Endothelial cell of umbilical vein (primary cell): Measurements from ENCODE around the gene EIF1AD. TPM values are rescaled to one million over a fixed set of nuclear protein-coding genes. Genes with fewer than 3 reads are reported as not detected.

Experiments
- BruUV-seq: library from RNA; stranded (reverse); fragments of 400-500 nt; replicated peaks from 2 replicates; lab custom pipeline; 2021; lab: Mats Ljungman, UMichigan
- CTCF ChIA-PET: fragments of 300-600, 350-600 bp; sonication (Branson Sonifier 250); formaldehyde crosslinking; loops from one replicate; lab custom pipeline; 2021; ENCODE audit warnings: antibody characterized with exemption, inconsistent platforms; lab: Charles Lee
- POLR2A ChIA-PET: fragments of 300-600, 350-600 bp; sonication (Branson Sonifier 250); formaldehyde crosslinking; loops from one replicate; lab custom pipeline; 2021; ENCODE audit warnings: antibody characterized with exemption, inconsistent platforms; lab: Charles Lee
- DNase-seq: peaks from one replicate; pipeline ENCODE4 v3.0.0-alpha.2; 2011; ENCODE audit warnings: low read depth, low spot score
- FAIRE-seq: peaks from 2 replicates; lab custom pipeline; 2011; peaks lifted over from hg19 to GRCh38; lab: Jason Lieb, UNC
- H2AFZ ChIP-seq: 2 replicates; pipeline ENCODE4 v1.6.0; 2012; ENCODE audit warnings: low read depth, low read length, control low read depth, inconsistent platforms
- H3K27ac ChIP-seq: 2 replicates; pipeline ENCODE4 v1.5.1; 2011; ENCODE audit warnings: low read depth, mild to moderate bottlenecking, control low read depth, low read length, moderate library complexity; ENCODE audit not compliant: insufficient read depth
- H3K27me3 ChIP-seq, 2 experiments: 2 replicates each; pipeline versions ENCODE4 v1.6.0 to v1.6.1; 2011; ENCODE audit warnings: low read length in 2 of 2, mixed read lengths in 1 of 2; ENCODE audit not compliant: control insufficient read depth in 2 of 2, insufficient read depth in 2 of 2
- H3K36me3 ChIP-seq, 2 experiments: 2 replicates in 1 of 2; 3 replicates in 1 of 2; pipeline ENCODE4 v1.5.1; 2011; ENCODE audit warnings: low read length in 2 of 2, mild to moderate bottlenecking in 1 of 2, moderate library complexity in 1 of 2; ENCODE audit not compliant: control insufficient read depth in 2 of 2, insufficient read depth in 2 of 2; ENCODE audit errors: extremely low read depth in 1 of 2
- H3K4me1 ChIP-seq: 3 replicates; pipeline ENCODE4 v1.5.1; 2011; ENCODE audit warnings: mild to moderate bottlenecking, low read length; ENCODE audit not compliant: control insufficient read depth, insufficient read depth; ENCODE audit errors: extremely low read depth
- H3K4me2 ChIP-seq: 2 replicates; pipeline ENCODE4 v1.6.1; 2011; ENCODE audit warnings: low read length, control low read depth, mixed read lengths; ENCODE audit not compliant: insufficient read depth
- H3K4me3 ChIP-seq, 3 experiments: fragments of 200-600 bp in 1 of 3; sonication (generic), shearing (Covaris generic) in 1 of 3; replicated peaks in 1 of 3; 2 replicates each; pipeline ENCODE4 v1.5.1; 2011 to 2016; ENCODE audit warnings: control low read depth in 3 of 3, low read length in 3 of 3, mild to moderate bottlenecking in 2 of 3, inconsistent platforms in 1 of 3, low read depth in 1 of 3, moderate library complexity in 1 of 3; ENCODE audit not compliant: insufficient read depth in 1 of 3
- H3K79me2 ChIP-seq: 2 replicates; pipeline ENCODE4 v1.6.0; 2012; ENCODE audit warnings: low read length, inconsistent platforms; ENCODE audit not compliant: control insufficient read depth, insufficient read depth
- H3K9ac ChIP-seq: replicated peaks from 2 replicates; pipeline ENCODE3; 2011; ENCODE audit warnings: low read length, control low read depth; ENCODE audit not compliant: insufficient read depth; ENCODE audit errors: extremely low read depth
- H3K9me1 ChIP-seq: replicated peaks from 3 replicates; pipeline ENCODE4 v1.6.0; 2011; ENCODE audit warnings: mild to moderate bottlenecking, low read length; ENCODE audit not compliant: control insufficient read depth, insufficient read depth; ENCODE audit errors: extremely low read depth
- H3K9me3 ChIP-seq: replicated peaks from 2 replicates; pipeline ENCODE4 v1.5.1; 2012; ENCODE audit warnings: low read length, inconsistent platforms; ENCODE audit not compliant: control insufficient read depth, insufficient read depth
- H4K20me1 ChIP-seq: replicated peaks from 2 replicates; pipeline ENCODE3; 2011; ENCODE audit warnings: mild to moderate bottlenecking, low read length; ENCODE audit not compliant: control insufficient read depth, insufficient read depth; ENCODE audit errors: extremely low read depth
- CTCF ChIP-seq, 2 donors: IDR thresholded peaks; 1 replicate in 1 of 2; 2 replicates in 1 of 2; pipeline ENCODE4 v1.5.1; 2011; ENCODE audit warnings: low read length in 2 of 2, mild to moderate bottlenecking in 2 of 2, moderate library complexity in 2 of 2, control low read depth in 1 of 2, inconsistent platforms in 1 of 2, low read depth in 1 of 2; ENCODE audit not compliant: insufficient read depth in 1 of 2; ENCODE audit errors: extremely low read depth in 1 of 2
- EZH2 ChIP-seq: IDR thresholded peaks from 2 replicates; pipeline ENCODE4 v1.6.1; 2012; ENCODE audit warnings: borderline replicate concordance, low read depth, mild to moderate bottlenecking, moderate library complexity, low read length, inconsistent platforms; ENCODE audit not compliant: severe bottlenecking
- FOS ChIP-seq: IDR thresholded peaks from 2 replicates; pipeline ENCODE4 v1.6.1; 2011; ENCODE audit warnings: mild to moderate bottlenecking, low read length, moderate library complexity, borderline replicate concordance; ENCODE audit not compliant: insufficient read depth
- GATA2 ChIP-seq: IDR thresholded peaks from 2 replicates; pipeline ENCODE4 v1.7.0; 2011; ENCODE audit warnings: low read depth, mild to moderate bottlenecking, moderate library complexity, mixed read lengths, low read length; ENCODE audit not compliant: insufficient read length, insufficient read depth
- JUN ChIP-seq: IDR thresholded peaks from 2 replicates; pipeline ENCODE4 v1.6.1; 2011; ENCODE audit warnings: borderline replicate concordance, low read depth; ENCODE audit not compliant: insufficient read length, insufficient read depth
- MAX ChIP-seq: IDR thresholded peaks from 2 replicates; pipeline ENCODE4 v1.6.1; 2011; ENCODE audit not compliant: insufficient read depth, insufficient read length
- MYC ChIP-seq: IDR thresholded peaks from one replicate; pipeline ENCODE4 v1.6.1; 2011; ENCODE audit warnings: mild to moderate bottlenecking, low read depth, low read length
- POLR2A ChIP-seq: IDR thresholded peaks from 2 replicates; pipeline ENCODE4 v1.6.1; 2012; ENCODE audit warnings: low read depth, mild to moderate bottlenecking, control low read depth, low read length
- POLR2AphosphoS5 ChIP-seq: IDR thresholded peaks from 2 replicates; pipeline ENCODE4 v1.6.1; 2012; ENCODE audit warnings: low read depth, mild to moderate bottlenecking, control low read depth, low read length, moderate library complexity; ENCODE audit not compliant: insufficient read depth
- dilution Hi-C: fragments of 300-500 bp; cut with MboI; formaldehyde crosslinking; loops from one replicate; pipeline ENCODE4 v1.15.0; 2019; ENCODE audit warnings: low sequenced_read_pairs; ENCODE audit not compliant: extremely low pct_ligation_motif_present
- intact Hi-C: fragments of 100-400 bp; cut with micrococcal nuclease; formaldehyde crosslinking; loops from one replicate; pipeline ENCODE4 v1.10.0; 2022
- polyA plus RNA-seq, 4 experiments: library from polyadenylated mRNA; depleted of rRNA in 3 of 4; stranded (reverse) in 3 of 4; unstranded in 1 of 4; fragments of >200 nt; gene quantifications; 2 replicates each; pipeline versions ENCODE4 v1.2.1 to v1.2.3, GENCODE V29; 2011 to 2012; ENCODE audit warnings: missing spikeins in 1 of 4
- total RNA-seq: library from RNA; stranded (reverse); gene quantifications from 2 replicates; pipeline ENCODE4 v1.2.3, GENCODE V29; 2021

Gene EIF1AD
- total and polyA plus RNA-seq, 2 donors (not counting 3 experiments of a cell fraction or from before 2014, with no cell fraction given), result 39.3 to 39.7 TPM

GRCh38 chr11:65979261-65979759 lies 22.6 kb downstream of the EIF1AD start:
- peaks cover 0 to 34% of the 10 kb centered on the region in 2 experiments for H3K36me3 ChIP-seq
- no peak for TF ChIP-seq POLR2AphosphoS5
- no peak for TF ChIP-seq MAX
- no peak for TF ChIP-seq POLR2A
- no peak for TF ChIP-seq JUN
- TF ChIP-seq MYC, result no peak
- TF ChIP-seq EZH2, result no peak
- no peak for TF ChIP-seq CTCF (IDR thresholded peaks at IDR 0.05; ENCODE audit: extremely low read depth in 1 of 2, insufficient read depth in 1 of 2, low read depth in 1 of 2, low read length in 2 of 2)
- no peak for TF ChIP-seq FOS
- TF ChIP-seq GATA2, result no peak
- POLR2A ChIA-PET, result no interaction called here

More at GRCh38 chr11:65979261-65979759, 22.6 kb downstream of the EIF1AD start:
- H3K9me1 ChIP-seq, result no peaks in the 10 kb centered on the region
- BruUV-seq, result no TSS peak
- no peaks in the 10 kb centered on the region for H3K9me3 ChIP-seq
- no peaks in the 10 kb centered on the region for H3K27me3 ChIP-seq
- H3K79me2 ChIP-seq, result no peaks in the 10 kb centered on the region
- H3K4me1 ChIP-seq, result no peaks in the 10 kb centered on the region
- FAIRE-seq, result no peak
- no peak overlapping the region for H3K4me3 ChIP-seq
- H3K27ac ChIP-seq, result no peak overlapping the region
- H3K4me2 ChIP-seq, result no peak overlapping the region
- no peak overlapping the region for H2AFZ ChIP-seq
- H3K9ac ChIP-seq, result no peak overlapping the region
- dilution Hi-C loops, result no loop called here
- intact Hi-C loops, result no loop called here
- DNase-seq, result no peak
- CTCF ChIA-PET, result interaction anchor here (0.6 to 1.4 kb wide), 4 partner anchors 9 to 388 kb away, joined by 3 to 8 read pairs (median 4); partner anchors contain the start of gene FIBP
- no peaks in the 10 kb centered on the region for H4K20me1 ChIP-seq
